Stimulated activated CD8-positive, alpha-beta memory T cell treated with anti-CD3 and anti-CD28 coated beads, Interleukin-7, amount 100 ng/mL, for 48 hours (primary cell): ENCODE results near the gene RIMKLB.
"Not testable (repeated sequence)": the region's sequence is repeated elsewhere in the genome, so short reads cannot be mapped to it uniquely, and the experiment has no call there.

ENCODE experiments used
- DNase-seq, 2 donors: peaks; one replicate each; pipeline ENCODE4 v3.0.0-alpha.2; 2020; ENCODE audit warnings: low read depth in 1 of 2; ENCODE audit errors: extremely low read depth in 1 of 2

Gene RIMKLB

DNA sequence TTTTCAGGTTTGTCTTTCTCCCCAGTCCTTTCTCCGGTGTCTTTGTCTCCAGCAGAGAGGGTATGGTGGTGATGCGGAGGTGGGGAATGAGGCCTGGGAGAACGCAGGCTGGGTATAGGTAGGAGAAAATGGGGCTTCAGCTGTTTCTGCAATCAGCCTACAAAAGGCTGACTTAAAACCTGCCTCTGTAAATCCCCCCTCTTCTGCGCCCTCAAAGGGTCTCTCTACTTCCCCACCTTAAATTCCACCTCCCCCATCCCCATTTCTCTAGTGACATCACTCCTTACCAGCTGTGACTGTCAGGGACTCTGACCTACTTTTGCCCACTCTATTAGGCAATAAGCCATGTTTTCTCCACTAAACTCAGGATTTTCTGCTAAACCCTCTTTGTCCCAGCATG is 8.1 kb upstream of the RIMKLB start:
- no peak for DNase-seq

GRCh38 chr12:8692573-8692972 is 5.2 kb upstream of the RIMKLB start:
- no peak for DNase-seq

GRCh38 chr12:8695116-8695515 is 2.7 kb upstream of the RIMKLB start:
- DNase-seq = no peak

DNA sequence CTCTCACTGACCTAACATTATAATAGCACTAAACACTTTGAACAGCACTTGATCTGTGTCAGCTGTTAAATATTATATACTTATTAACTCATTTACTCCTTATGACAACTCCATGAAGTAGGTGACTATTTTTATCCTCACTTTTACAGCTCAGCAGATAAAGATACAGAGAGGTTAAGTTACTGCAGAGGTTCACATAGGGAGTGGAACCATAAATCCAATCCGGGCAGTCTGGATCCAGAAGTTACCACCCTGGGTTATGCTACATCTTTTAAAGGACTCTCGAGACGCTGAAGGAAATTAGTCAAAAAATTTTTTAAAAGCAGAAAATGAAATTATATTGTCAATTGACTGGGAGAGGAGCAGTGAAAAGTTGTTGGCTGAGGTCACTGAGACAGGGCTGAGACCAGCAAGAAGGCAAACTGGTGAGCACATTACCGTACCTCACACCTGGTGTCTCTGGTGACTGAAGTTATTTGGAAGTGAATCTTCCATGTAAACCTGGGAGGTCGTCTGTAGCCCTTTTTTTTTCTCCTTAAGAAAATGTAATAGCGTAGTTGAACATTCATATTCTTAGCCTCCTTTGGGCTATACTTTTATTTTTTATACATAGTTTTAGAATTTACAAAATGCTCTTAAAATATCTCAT is 1.2 kb upstream of the RIMKLB start:
- no peak for DNase-seq

- no peak for DNase-seq
Observed at GRCh38 chr12:8697120-8697475, 693 bp upstream of the RIMKLB start.

GRCh38 chr12:8698132-8698851 is 501 bp downstream of the RIMKLB start:
- peak in 1 of 2 donors; percentile 11 for DNase-seq

- DNase-seq = no peak
Observed at GRCh38 chr12:8698879-8699278, 1.1 kb downstream of the RIMKLB start.

- DNase-seq = no peak
Observed at GRCh38 chr12:8699714-8700113, 1.9 kb downstream of the RIMKLB start.

DNA sequence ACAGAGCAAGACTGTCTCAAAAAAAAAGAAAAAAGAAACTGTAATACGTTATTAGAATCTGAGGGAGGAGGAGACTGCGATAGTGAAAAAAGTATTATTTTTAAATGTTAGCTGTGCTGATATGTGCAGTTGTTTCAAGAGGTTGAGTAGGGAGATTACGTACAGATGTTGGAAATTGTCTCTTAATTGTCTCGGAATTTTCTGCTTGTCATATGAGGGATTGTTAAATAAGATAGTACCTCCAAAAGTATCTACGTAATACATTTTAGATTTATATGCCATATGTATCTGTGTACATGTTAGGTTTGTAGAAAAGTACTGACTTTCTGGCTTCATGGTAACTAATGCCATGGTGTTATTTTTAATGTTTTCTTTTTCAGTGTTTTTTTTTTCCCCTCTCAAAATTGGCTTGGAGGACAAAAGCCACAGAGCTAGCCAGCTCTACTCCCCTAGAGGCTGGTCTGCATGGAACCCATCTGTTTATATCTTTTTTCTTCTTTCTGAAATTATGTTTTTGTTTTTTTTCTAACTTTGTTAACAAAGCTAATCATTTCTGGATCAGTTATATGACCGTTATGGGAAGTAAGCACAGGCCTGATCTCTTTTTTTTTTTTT is 3.4 kb downstream of the RIMKLB start:
- no peak for DNase-seq

DNA sequence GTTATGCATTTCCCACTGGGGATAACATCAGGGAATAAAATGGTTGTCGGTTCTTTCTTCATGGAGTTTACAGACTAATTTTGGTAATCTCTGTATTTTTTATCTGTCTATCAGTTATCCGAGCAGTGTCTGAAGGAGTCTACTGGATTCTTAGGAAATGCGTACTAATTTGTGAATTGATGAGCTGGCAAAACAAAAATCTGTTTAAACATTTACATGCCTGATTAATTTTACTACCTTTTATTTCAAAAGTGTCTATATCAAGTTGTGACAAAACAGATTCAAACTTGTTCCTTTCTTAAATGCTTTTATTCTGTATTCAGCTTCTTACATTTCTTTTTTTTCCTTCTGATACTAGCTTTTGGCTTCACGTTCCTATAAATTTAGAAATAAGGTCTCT is 4.4 kb downstream of the RIMKLB start:
- no peak for DNase-seq

DNA sequence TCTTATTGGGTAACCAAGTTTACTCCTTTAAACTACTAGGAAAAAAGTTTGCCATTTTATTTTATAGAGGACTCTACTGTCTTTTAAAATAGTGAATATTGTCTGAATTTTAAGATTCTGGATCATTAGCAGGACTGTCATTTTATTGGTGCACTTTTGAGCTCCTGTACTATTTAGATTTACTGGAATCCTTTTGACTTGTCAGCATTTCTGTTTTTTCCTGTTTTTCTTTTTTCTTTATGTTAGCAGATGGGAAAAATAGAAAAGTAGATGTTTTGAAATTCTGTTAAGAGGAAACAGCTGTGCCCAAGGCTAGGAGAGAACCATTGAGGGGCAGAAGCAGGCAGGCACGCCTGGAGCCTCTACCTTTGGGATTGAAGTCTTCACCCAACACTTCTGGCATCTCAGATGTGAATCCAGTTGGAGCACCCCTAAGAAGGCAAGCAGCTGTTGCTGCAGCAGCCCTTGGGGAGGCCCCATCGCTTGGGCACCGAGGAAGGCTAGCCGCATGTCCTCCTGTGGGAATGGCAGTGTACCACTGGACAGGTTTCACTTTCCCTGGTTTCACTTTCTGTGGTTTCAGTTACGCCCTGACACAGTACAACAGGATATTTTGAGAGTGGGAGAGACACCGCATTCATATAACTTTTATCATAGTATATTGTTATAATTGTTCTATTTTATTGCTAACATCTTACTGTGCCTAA is 11.5 kb downstream of the RIMKLB start:
- no peak for DNase-seq

DNA sequence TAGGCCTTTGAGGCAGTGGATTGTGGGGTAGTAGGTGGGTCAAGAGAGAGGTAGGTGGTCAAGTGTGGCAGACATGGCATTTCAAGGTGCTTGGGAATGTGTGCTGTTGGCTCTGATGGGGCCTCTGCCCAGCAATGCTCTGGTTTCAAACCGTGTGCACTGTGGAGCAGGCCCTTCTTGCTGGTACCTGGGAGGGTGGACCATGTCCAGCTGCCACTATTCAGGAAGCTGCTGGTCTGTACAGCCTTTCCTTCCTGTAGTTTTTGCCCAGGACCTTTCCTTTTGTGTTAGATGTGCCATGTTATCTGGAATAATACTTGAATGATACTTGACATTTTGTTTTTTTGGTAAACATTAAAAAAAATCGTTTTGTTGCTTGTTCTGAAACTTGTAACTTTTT is 14.8 kb downstream of the RIMKLB start:
- no peak for DNase-seq

DNA sequence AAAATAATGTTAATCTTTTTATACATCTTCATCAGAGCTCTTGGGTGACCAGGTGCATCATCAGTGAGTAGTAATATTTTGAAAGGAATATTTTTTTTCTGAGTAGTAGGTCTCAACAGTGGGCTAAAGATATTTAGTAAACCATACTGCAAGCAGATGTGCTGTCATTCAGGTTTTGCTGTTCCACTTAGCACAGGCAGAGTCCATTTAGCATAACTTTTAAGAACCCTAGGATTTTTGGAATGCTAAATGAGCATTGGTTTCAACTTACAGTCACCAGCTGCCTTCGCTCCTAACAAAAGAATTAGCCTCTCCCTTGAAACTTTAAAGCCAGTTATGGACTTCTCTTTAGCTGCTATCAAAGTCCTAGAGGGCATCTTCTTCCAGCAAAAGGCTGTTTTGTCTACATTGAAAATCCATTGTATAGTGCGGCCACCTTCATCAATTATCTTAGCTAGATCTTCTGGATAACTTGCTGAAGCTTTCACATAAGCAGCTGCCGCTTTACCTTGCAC is 24.6 kb downstream of the RIMKLB start:
- DNase-seq = no peak

GRCh38 chr12:8734873-8735381 is 37.1 kb downstream of the RIMKLB start:
- no peak for DNase-seq

DNA sequence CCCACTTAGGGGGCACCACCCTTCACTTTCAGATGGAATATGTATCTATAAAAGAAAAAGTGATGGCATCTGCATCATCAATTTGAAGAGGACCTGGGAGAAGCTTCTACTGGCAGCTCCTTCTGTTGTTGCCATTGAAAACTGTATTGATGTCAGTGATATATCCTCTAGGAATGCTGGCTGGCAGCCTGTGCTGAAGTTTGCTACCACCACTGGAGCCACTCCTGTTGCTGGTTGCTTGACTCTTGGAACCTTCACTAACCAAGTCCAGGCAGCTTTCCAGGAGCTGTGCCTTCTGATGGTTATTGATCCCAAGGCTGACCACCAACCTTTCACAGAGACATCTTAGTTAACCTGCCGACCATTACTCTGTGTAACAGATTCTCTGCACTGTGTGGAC is 44.7 kb downstream of the RIMKLB start:
- no peak for DNase-seq

- DNase-seq = not testable (repeated sequence)
Observed at GRCh38 chr12:8743121-8743520, 45.3 kb downstream of the RIMKLB start.

- DNase-seq = not testable (repeated sequence)
Observed at GRCh38 chr12:8745631-8746030, 47.8 kb downstream of the RIMKLB start.

- DNase-seq = no peak
Observed at GRCh38 chr12:8746046-8746445, 48.3 kb downstream of the RIMKLB start.

- not testable (repeated sequence) for DNase-seq
Observed at GRCh38 chr12:8760076-8760475, 62.3 kb downstream of the RIMKLB start.

- not testable (repeated sequence) for DNase-seq
Observed at GRCh38 chr12:8762701-8763100, 64.9 kb downstream of the RIMKLB start.

- not testable (repeated sequence) for DNase-seq
Observed at GRCh38 chr12:8766121-8766520, 68.3 kb downstream of the RIMKLB start.
